ENCODE measurements around the gene UBC. TPM values are rescaled to one million over a fixed set of nuclear protein-coding genes. Genes with fewer than 3 reads are reported as not detected.

Gene UBC
- total RNA-seq, 1 experiment from 2014 or later = 880 TPM

- Mint-ChIP-seq H3K27me3 (ENCODE audit: insufficient read depth, unreplicated experiment) (no peaks in the 10 kb centered on the region), H3K36me3 (ENCODE audit: insufficient read depth, unreplicated experiment) (peaks cover 18% of the 10 kb centered on the region), H3K4me1 (ENCODE audit: low read depth, unreplicated experiment) (peaks cover 41% of the 10 kb centered on the region), H3K9me3 (ENCODE audit: unreplicated experiment) (no peaks in the 10 kb centered on the region), H3K27ac (ENCODE audit: unreplicated experiment) (peak overlapping the region; percentile 89), H3K4me3 (ENCODE audit: unreplicated experiment) (peak overlapping the region; percentile 95)
- Histone ChIP-seq H3K36me3 (ENCODE audit: control insufficient read depth, insufficient read depth, low read length) (no peaks in the 10 kb centered on the region), H3K27me3 (replicated peaks; ENCODE audit: control insufficient read depth, insufficient read depth, low read length) (no peaks in the 10 kb centered on the region), H3K4me1 (peaks cover 17% of the 10 kb centered on the region), H3K9me3 (no peaks in the 10 kb centered on the region), H3K4me3 (ENCODE audit: low read depth, low read length) (peak overlapping the region; percentile 28; the same call in 1 of the 2 replicates)
- BruUV-seq (replicated peaks) = no TSS peak
- DNase-seq = no peak
- intact Hi-C loops (cut with micrococcal nuclease; ENCODE audit: unreplicated experiment) = no loop called here
- ChIA-PET CTCF (interaction anchor here (0.6 to 1.3 kb wide), 3 partner anchors 36 to 43 kb away, joined by 3 to 5 read pairs (median 3); no protein-coding TSS in a partner anchor), POLR2A (no interaction called here)
- no peak for TF ChIP-seq CTCF (IDR thresholded peaks at IDR 0.05; ENCODE audit: insufficient read depth in 1 of 2, low read depth in 1 of 2, low read length in 1 of 2, severe bottlenecking in 1 of 2, unreplicated experiment in 1 of 2)
Measured at GRCh38 chr12:124864326-124864752, 50.1 kb downstream of the UBC start.

- TF ChIP-seq CTCF (IDR thresholded peaks at IDR 0.05; ENCODE audit: insufficient read depth in 1 of 2, low read depth in 1 of 2, low read length in 1 of 2, severe bottlenecking in 1 of 2, unreplicated experiment in 1 of 2) = peak; percentile 15 to 36
- peak; percentile 86 to 92 for DNase-seq
- no peaks in the 10 kb centered on the region for H3K27me3 Mint-ChIP-seq (ENCODE audit: insufficient read depth, unreplicated experiment)
- ChIA-PET POLR2A (interaction anchor here (1.0 to 1.3 kb wide), 2 partner anchors 22 to 36 kb away, joined by 4 to 5 read pairs; no protein-coding TSS in a partner anchor), CTCF (interaction anchor here (0.5 to 1.3 kb wide), 5 partner anchors 36 to 180 kb away, joined by 3 to 9 read pairs (median 4); no protein-coding TSS in a partner anchor)
- no peaks in the 10 kb centered on the region for H3K9me3 Mint-ChIP-seq (ENCODE audit: unreplicated experiment)
- H3K4me1 ChIP-seq = peaks cover 17% of the 10 kb centered on the region
- no peaks in the 10 kb centered on the region for H3K9me3 ChIP-seq
- H3K4me1 Mint-ChIP-seq (ENCODE audit: low read depth, unreplicated experiment) = peaks cover 38% of the 10 kb centered on the region
- H3K4me3 Mint-ChIP-seq (ENCODE audit: unreplicated experiment) = peak within 1 kb of the TSS; percentile 95
- BruUV-seq (replicated peaks) = no TSS peak
- peak within 1 kb of the TSS; percentile 89 for H3K27ac Mint-ChIP-seq (ENCODE audit: unreplicated experiment)
- H3K36me3 ChIP-seq (ENCODE audit: control insufficient read depth, insufficient read depth, low read length) = no peaks in the 10 kb centered on the region
- peak within 1 kb of the TSS; percentile 94 for H3K4me3 ChIP-seq (ENCODE audit: low read depth, low read length)
- peaks cover 19% of the 10 kb centered on the region for H3K36me3 Mint-ChIP-seq (ENCODE audit: insufficient read depth, unreplicated experiment)
- H3K27me3 ChIP-seq (replicated peaks; ENCODE audit: control insufficient read depth, insufficient read depth, low read length) = no peaks in the 10 kb centered on the region
- intact Hi-C loops (cut with micrococcal nuclease; ENCODE audit: unreplicated experiment) = loop anchor here (1.0 to 2.0 kb wide), 3 partner anchors 21 to 43 kb away; no protein-coding TSS in a partner anchor
Measured at GRCh38 chr12:124863416-124864325, 50.8 kb downstream of the UBC start, which contains the start of gene SCARB1. Gene SCARB1, minus strand, starts transcription at chr12:124863864. Its CDS starts 144 bp downstream, at chr12:124863720.

GRCh38 chr12:124862768-124863415 lies 51.6 kb downstream of the UBC start:
- H3K36me3 Mint-ChIP-seq (ENCODE audit: insufficient read depth, unreplicated experiment) = peaks cover 27% of the 10 kb centered on the region
- H3K9me3 Mint-ChIP-seq (ENCODE audit: unreplicated experiment) = no peaks in the 10 kb centered on the region
- Histone ChIP-seq H3K9me3 (no peaks in the 10 kb centered on the region), H3K4me1 (peaks cover 17% of the 10 kb centered on the region), H3K27me3 (replicated peaks; ENCODE audit: control insufficient read depth, insufficient read depth, low read length) (no peaks in the 10 kb centered on the region), H3K36me3 (ENCODE audit: control insufficient read depth, insufficient read depth, low read length) (peaks cover 1% of the 10 kb centered on the region; the same call in 1 of the 2 replicates), H3K4me3 (ENCODE audit: low read depth, low read length) (peak overlapping the region; percentile 94)
- intact Hi-C loops (cut with micrococcal nuclease; ENCODE audit: unreplicated experiment) = loop anchor here (1.0 to 2.0 kb wide), 3 partner anchors 22 to 43 kb away; no protein-coding TSS in a partner anchor
- peaks cover 36% of the 10 kb centered on the region for H3K4me1 Mint-ChIP-seq (ENCODE audit: low read depth, unreplicated experiment)
- peak; percentile 33 to 52 for DNase-seq
- ChIA-PET POLR2A (interaction anchor here (0.6 to 1.3 kb wide), 4 partner anchors 22 to 42 kb away, joined by 3 to 5 read pairs (median 4); no protein-coding TSS in a partner anchor), CTCF (interaction anchor here (1.1 to 1.3 kb wide), 3 partner anchors 37 to 44 kb away, joined by 3 to 9 read pairs (median 6); no protein-coding TSS in a partner anchor)
- H3K27ac Mint-ChIP-seq (ENCODE audit: unreplicated experiment) = peak overlapping the region; percentile 72
- no TSS peak for BruUV-seq (replicated peaks)
- no peak for TF ChIP-seq CTCF (IDR thresholded peaks at IDR 0.05; ENCODE audit: insufficient read depth in 1 of 2, low read depth in 1 of 2, low read length in 1 of 2, severe bottlenecking in 1 of 2, unreplicated experiment in 1 of 2)
- H3K4me3 Mint-ChIP-seq (ENCODE audit: unreplicated experiment) = peak overlapping the region; percentile 95
- no peaks in the 10 kb centered on the region for H3K27me3 Mint-ChIP-seq (ENCODE audit: insufficient read depth, unreplicated experiment)

All from Caco-2 (cell line).